GM12875 (cell line): ENCODE measurements around the gene NCAPD3.

Source experiments
- H3K4me3 ChIP-seq: one replicate; pipeline ENCODE4 v1.5.1; 2011; ENCODE audit warnings: low read depth, low read length, control low read depth
- TF ChIP-seq, protein P1 (sequence below): IDR thresholded peaks from 2 replicates; pipeline ENCODE4 v1.5.1; 2011; ENCODE audit warnings: low read depth, mild to moderate bottlenecking, control low read depth, inconsistent platforms, low read length, moderate library complexity, borderline replicate concordance; ENCODE audit not compliant: insufficient read depth

NCAPD3 gene

DNA sequence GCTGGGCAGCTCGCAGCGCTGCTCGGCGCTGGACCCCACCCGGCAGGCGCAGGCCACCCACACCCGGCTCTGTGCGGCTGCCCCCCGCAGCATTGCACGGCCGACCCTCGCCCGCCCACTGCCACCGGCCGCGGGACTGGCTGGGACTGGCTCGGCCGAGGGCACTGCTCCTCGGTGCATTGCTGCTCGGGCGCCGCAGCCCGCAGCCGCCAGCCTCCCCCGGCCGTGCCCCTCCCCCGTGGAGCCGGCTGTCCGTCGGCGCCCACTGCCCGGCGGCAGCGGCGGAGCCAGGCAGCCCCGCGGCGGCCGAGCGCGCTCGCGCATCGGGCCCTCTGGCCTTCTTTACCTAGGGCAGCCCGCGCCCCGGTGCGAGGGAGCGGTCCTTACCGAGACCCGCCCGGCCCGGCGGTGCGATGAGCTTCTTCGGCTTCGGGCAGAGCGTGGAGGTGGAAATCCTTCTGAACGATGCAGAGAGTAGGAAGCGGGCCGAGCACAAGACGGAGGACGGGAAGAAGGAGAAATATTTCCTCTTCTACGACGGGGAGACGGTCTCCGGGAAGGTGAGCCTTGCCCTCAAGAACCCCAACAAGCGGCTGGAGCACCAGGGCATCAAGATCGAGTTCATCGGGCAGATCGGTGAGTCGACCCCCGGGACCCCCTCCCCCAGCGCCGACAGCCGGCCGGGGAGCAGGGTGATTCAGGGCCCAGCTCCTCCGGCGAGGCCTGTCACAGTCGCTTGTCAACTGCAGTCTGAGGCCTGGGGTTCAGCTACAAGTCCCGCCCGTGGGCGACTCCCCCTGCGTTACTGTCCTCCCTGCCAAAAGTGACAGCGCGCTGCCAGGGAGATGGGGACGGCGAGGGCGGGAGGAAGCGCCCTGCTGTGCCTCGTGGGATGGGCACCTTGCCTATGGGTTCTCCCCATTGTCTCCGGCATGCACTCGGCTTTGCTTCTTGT is 1.2 kb upstream of the NCAPD3 start:
- TF ChIP-seq, protein P1, sequence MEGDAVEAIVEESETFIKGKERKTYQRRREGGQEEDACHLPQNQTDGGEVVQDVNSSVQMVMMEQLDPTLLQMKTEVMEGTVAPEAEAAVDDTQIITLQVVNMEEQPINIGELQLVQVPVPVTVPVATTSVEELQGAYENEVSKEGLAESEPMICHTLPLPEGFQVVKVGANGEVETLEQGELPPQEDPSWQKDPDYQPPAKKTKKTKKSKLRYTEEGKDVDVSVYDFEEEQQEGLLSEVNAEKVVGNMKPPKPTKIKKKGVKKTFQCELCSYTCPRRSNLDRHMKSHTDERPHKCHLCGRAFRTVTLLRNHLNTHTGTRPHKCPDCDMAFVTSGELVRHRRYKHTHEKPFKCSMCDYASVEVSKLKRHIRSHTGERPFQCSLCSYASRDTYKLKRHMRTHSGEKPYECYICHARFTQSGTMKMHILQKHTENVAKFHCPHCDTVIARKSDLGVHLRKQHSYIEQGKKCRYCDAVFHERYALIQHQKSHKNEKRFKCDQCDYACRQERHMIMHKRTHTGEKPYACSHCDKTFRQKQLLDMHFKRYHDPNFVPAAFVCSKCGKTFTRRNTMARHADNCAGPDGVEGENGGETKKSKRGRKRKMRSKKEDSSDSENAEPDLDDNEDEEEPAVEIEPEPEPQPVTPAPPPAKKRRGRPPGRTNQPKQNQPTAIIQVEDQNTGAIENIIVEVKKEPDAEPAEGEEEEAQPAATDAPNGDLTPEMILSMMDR: no peak
- H3K4me3 ChIP-seq: peak overlapping the region; percentile 82

DNA sequence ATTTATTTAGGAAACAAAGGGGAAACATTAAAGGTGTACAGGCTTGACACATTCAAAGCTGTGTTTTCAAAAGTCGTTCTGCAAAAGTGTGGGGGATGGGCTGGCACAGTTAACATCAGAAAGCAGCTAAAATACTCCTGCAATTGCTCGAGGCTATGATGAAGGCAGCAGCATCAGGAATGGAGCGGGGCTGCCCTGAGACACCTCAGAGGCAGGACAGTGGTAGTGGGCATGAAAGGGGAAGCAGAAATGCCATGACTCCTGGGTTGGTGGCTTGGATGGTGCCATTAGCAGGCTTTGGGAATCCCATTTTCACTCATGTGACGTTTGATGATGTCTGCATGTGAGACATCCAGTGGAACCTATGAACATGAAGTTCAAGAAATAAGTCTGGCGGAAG is 646 bp downstream of the NCAPD3 start:
- H3K4me3 ChIP-seq: peak overlapping the region; percentile 82

DNA sequence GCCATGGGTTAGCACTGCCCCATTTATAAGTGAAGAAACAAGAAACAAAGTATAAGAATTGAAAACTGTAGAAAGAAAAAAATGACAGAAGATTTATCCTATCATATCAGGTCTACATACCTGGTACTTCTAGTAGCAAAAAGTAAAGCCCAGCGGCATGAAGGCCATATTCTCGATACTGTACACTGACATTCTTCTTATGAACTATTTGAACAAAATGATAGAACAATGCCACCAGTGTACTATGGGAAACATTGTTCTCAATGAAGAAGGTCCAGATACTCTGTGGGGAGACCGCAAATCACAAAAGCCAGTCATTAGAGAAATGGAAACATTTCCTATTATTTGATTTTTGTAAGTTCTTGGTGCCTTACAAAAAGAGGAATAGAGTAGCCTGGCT is 7.0 kb downstream of the NCAPD3 start:
- TF ChIP-seq, protein P1: no peak
- no peak overlapping the region for H3K4me3 ChIP-seq

More for the DNA sequence above, 646 bp downstream of the NCAPD3 start:
- TF ChIP-seq, protein P1: no peak

DNA sequence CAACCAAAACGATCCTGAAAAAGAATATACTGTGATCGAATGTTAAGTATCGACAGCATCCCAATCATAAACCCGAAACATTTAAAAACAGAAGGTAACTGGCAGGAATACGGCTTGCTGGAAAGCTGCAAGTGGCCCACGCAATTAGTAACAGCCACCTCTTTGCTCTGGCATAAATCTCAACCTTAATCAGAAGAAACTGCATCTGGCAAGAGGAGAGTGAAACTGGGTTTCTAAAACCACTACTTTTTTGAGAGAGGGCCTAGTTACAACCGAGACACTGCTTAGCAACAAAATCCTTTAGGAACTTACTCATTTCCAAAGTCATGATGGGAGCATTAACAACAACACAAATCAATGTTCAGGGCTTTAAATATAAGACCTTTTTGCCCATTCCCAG is 7.9 kb downstream of the NCAPD3 start:
- TF ChIP-seq, protein P1: no peak
- H3K4me3 ChIP-seq: no peak overlapping the region

DNA sequence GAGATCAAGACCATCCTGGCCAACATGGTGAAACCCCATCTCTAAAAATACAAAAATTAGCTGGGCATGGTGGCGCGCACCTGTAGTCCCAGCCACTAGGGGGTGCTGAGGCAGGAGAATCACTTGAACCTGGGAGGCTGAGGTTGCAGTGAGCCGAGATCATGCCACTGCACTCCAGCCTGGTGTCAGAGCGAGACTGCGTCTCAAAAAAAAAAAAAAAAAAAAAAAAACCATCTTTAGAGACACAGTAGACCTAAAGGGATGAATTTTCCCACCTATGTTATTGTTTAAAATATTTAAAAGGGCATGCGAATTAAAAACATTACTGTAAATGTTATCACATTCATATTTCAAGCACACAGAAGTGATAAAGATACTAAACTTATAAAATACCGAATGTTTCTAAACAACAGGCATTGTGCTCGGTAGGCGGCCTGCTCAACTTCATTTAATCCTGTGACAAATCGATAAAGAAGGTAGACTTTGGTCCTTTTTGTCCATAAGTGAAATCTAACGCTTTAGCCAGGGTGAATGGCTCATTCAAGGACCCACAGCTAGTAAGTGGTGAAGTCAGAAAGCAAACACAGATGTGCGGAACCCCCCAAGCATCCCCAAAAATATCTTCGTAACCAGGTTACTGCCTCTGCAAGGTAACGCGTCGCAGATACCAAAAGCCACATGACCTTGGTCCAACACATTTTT is 16.1 kb downstream of the NCAPD3 start:
- H3K4me3 ChIP-seq: no peak overlapping the region
- TF ChIP-seq, protein P1: peak; percentile 59

DNA sequence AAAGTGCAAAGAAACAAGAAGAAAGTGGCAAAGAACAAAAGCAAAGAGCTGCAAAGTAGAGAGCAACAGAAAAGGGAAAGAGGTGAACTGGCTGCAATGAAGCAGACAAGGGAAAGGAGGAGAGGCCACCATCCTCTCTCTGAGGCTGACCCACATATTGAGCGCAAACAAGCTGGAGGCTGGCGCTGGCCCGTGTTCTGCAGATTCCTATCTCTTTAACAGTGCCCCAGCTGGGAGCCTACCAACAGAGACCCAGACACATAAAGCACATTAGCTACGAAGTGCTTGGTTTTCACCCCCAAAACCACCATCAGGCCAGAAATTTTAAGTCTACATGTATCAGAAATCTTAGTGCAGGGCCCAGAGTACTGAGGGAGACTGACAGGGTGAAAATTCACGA is 17.6 kb downstream of the NCAPD3 start:
- H3K4me3 ChIP-seq: no peak overlapping the region
- TF ChIP-seq, protein P1: no peak

DNA sequence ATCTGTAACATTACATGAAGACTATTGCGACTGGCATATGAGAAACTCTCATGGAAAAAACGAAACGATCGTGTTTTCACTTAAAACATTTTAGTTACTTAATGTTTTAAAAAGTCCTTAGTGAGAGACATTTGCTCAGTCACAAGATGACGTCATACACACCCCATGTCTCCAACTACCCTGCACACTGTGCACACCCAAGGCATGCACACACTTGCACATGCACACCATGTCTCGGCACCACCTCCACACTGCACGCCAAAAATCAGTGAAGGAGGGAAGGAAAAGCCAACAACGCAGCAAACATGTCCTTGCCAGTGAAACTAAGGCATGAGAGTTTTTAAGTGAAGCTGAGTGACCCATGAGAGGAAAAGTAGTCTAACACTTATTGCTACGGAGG is 18.0 kb downstream of the NCAPD3 start:
- H3K4me3 ChIP-seq: no peak overlapping the region
- TF ChIP-seq, protein P1: no peak
